Karpas-422 (cell line): Measurements from ENCODE around the gene CA5B. TPM values are rescaled to one million over a fixed set of nuclear protein-coding genes. Genes with fewer than 3 reads are reported as not detected.
"Not testable (repeated sequence)": the region's sequence is repeated elsewhere in the genome, so short reads cannot be mapped to it uniquely, and the experiment has no call there.

Experiments used
- DNase-seq: peaks from one replicate; pipeline ENCODE4 v3.0.0-alpha.2; 2015
- H2AFZ ChIP-seq: fragments of 200-600 bp; sonication (generic); 2 replicates; pipeline ENCODE4 v1.6.1; 2014; ENCODE audit warnings: antibody characterized with exemption, low read length, mixed read lengths
- H3K27ac ChIP-seq: fragments of 200-600 bp; sonication (generic); 2 replicates; pipeline ENCODE4 v1.5.1; 2014; ENCODE audit warnings: mild to moderate bottlenecking, low read length, moderate library complexity
- H3K27me3 ChIP-seq: fragments of 200-600 bp; sonication (generic); 2 replicates; pipeline ENCODE4 v1.6.1; 2014; ENCODE audit warnings: low read length, mixed read lengths
- H3K36me3 ChIP-seq: fragments of 200-600 bp; sonication (generic); 2 replicates; pipeline ENCODE4 v1.6.1; 2014; ENCODE audit warnings: low read length, mixed read lengths; ENCODE audit not compliant: insufficient read depth
- H3K4me1 ChIP-seq: fragments of 200-600 bp; sonication (generic); 2 replicates; pipeline ENCODE4 v1.6.1; 2014; ENCODE audit warnings: mild to moderate bottlenecking, low read length, mixed read lengths
- H3K4me2 ChIP-seq: fragments of 200-600 bp; sonication (generic); 2 replicates; pipeline ENCODE4 v1.6.1; 2014; ENCODE audit warnings: low read length, low read depth, mild to moderate bottlenecking; ENCODE audit not compliant: poor library complexity, severe bottlenecking
- H3K4me3 ChIP-seq: fragments of 200-600 bp; sonication (generic); 2 replicates; pipeline ENCODE4 v1.5.1; 2014; ENCODE audit warnings: mild to moderate bottlenecking, antibody characterized with exemption, low read length, mixed read lengths
- H3K79me2 ChIP-seq: fragments of 200-600 bp; sonication (generic); 2 replicates; pipeline ENCODE4 v1.6.1; 2014; ENCODE audit warnings: mild to moderate bottlenecking, low read length, mixed read lengths
- H3K9ac ChIP-seq: fragments of 200-600 bp; sonication (generic); 2 replicates; pipeline ENCODE4 v1.6.0; 2014; ENCODE audit warnings: low read length
- H3K9me2 ChIP-seq: fragments of 200-600 bp; sonication (generic), shearing (Covaris generic); replicated peaks from 2 replicates; pipeline ENCODE4 v1.6.0; 2014; ENCODE audit warnings: mild to moderate bottlenecking, low read length, moderate library complexity; ENCODE audit not compliant: insufficient read depth
- H3K9me3 ChIP-seq: fragments of 300-700, 200-600 bp; sonication (generic); 2 replicates; pipeline ENCODE4 v1.6.1; 2014; ENCODE audit warnings: low read length, mixed read lengths
- H4K20me1 ChIP-seq: fragments of 200-600 bp; sonication (generic); 2 replicates; pipeline ENCODE4 v1.6.1; 2014; ENCODE audit warnings: mild to moderate bottlenecking, antibody characterized with exemption, low read length, low read depth; ENCODE audit not compliant: insufficient read depth
- total RNA-seq: library from RNA; depleted of rRNA; stranded (reverse); fragments of >200 nt; shearing (Covaris generic); gene quantifications from 2 replicates; pipeline ENCODE4 v1.2.3, GENCODE V29; 2014; ENCODE audit warnings: low replicate concordance

CA5B gene
- total RNA-seq, 1 experiment from 2014 or later = 14.1 TPM

DNA sequence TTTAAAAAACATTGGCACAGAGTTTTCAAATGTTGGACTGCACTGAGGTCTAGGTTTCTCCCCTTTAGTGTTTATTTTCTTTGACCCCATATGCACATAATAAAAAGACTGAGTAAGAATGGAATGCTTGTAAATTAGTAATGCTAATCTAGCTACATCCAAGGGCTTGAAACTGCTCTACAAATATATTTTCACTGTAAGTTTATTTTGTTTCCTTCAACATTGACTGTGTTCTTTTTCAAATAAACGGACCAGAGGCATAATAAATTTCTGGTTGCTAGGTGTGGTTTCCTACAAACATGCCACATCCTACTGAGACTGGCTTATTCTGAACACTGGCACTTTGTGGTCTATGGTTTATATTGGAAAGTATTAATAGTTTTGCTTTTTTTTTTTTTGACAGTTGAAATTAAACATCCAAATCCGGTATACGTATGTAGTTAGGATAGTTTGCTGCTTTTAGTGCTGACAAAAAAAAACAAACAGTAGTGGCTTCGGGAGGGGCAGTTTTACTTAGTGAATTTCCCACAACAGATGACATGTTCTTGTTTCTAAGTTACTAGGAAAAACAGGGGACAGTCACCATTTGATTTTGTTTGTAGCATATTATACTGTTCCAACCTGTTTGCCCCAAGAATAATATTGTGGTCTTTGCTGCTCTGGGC lies 13.2 kb downstream of the CA5B start:
- no peaks in the 10 kb centered on the region for H4K20me1 ChIP-seq
- no peaks in the 10 kb centered on the region for H3K27me3 ChIP-seq
- H3K9me2 ChIP-seq = no peaks in the 10 kb centered on the region
- no peak overlapping the region for H2AFZ ChIP-seq
- H3K4me1 ChIP-seq = no peaks in the 10 kb centered on the region
- H3K79me2 ChIP-seq = 0 out of 2 replicates have a peak, but pooled peaks cover 4% of the 10 kb centered on the region
- H3K9ac ChIP-seq = no peak overlapping the region
- H3K4me3 ChIP-seq = no peak overlapping the region
- no peak overlapping the region for H3K4me2 ChIP-seq
- H3K36me3 ChIP-seq = no peaks in the 10 kb centered on the region
- no peaks in the 10 kb centered on the region for H3K9me3 ChIP-seq
- H3K27ac ChIP-seq = no peak overlapping the region
- DNase-seq = no peak

- Histone ChIP-seq H3K4me2 (no peak overlapping the region), H3K4me1 (peaks cover under 1% of the 10 kb centered on the region), H3K4me3 (no peak overlapping the region), H3K27me3 (no peaks in the 10 kb centered on the region), H3K9ac (no peak overlapping the region), H3K9me2 (no peaks in the 10 kb centered on the region), H3K79me2 (no peaks in the 10 kb centered on the region), H3K27ac (no peak overlapping the region), H4K20me1 (no peaks in the 10 kb centered on the region), H2AFZ (no peak overlapping the region), H3K9me3 (no peaks in the 10 kb centered on the region), H3K36me3 (no peaks in the 10 kb centered on the region)
- DNase-seq = no peak
These were observed 17.0 kb downstream of the CA5B start for GRCh38 chrX:15755091-15755490.

GRCh38 chrX:15758140-15758539 lies 20.1 kb downstream of the CA5B start:
- Histone ChIP-seq H3K9me3 (no peaks in the 10 kb centered on the region), H3K9ac (no peak overlapping the region), H3K79me2 (no peaks in the 10 kb centered on the region), H2AFZ (no peak overlapping the region), H3K4me2 (no peak overlapping the region), H3K4me3 (no peak overlapping the region), H3K9me2 (no peaks in the 10 kb centered on the region), H3K27ac (no peak overlapping the region), H3K4me1 (peaks cover 16% of the 10 kb centered on the region), H3K27me3 (no peaks in the 10 kb centered on the region), H4K20me1 (no peaks in the 10 kb centered on the region), H3K36me3 (no peaks in the 10 kb centered on the region)
- no peak for DNase-seq

- not testable (repeated sequence) for H3K9me3 ChIP-seq, H2AFZ ChIP-seq, H3K79me2 ChIP-seq, H3K9me2 ChIP-seq, H3K4me2 ChIP-seq, H4K20me1 ChIP-seq, H3K9ac ChIP-seq, H3K36me3 ChIP-seq, DNase-seq, H3K4me3 ChIP-seq, H3K27me3 ChIP-seq
- 0 out of 2 replicates have a peak overlapping the region, but pooled peaks have one; percentile 18 for H3K27ac ChIP-seq
- peaks cover 16% of the 10 kb centered on the region for H3K4me1 ChIP-seq
These were observed 21.8 kb downstream of the CA5B start for GRCh38 chrX:15759886-15760285.

GRCh38 chrX:15761564-15762191 lies 23.6 kb downstream of the CA5B start:
- no peaks in the 10 kb centered on the region for H3K27me3 ChIP-seq
- no peak overlapping the region for H3K9ac ChIP-seq
- H3K9me2 ChIP-seq = no peaks in the 10 kb centered on the region
- no peaks in the 10 kb centered on the region for H4K20me1 ChIP-seq
- H3K4me2 ChIP-seq = no peak overlapping the region
- H3K27ac ChIP-seq = no peak overlapping the region
- peak; percentile 78 for DNase-seq
- H3K36me3 ChIP-seq = no peaks in the 10 kb centered on the region
- no peaks in the 10 kb centered on the region for H3K9me3 ChIP-seq
- no peak overlapping the region for H3K4me3 ChIP-seq
- no peak overlapping the region for H2AFZ ChIP-seq
- H3K4me1 ChIP-seq = peaks cover 16% of the 10 kb centered on the region
- no peaks in the 10 kb centered on the region for H3K79me2 ChIP-seq

DNA sequence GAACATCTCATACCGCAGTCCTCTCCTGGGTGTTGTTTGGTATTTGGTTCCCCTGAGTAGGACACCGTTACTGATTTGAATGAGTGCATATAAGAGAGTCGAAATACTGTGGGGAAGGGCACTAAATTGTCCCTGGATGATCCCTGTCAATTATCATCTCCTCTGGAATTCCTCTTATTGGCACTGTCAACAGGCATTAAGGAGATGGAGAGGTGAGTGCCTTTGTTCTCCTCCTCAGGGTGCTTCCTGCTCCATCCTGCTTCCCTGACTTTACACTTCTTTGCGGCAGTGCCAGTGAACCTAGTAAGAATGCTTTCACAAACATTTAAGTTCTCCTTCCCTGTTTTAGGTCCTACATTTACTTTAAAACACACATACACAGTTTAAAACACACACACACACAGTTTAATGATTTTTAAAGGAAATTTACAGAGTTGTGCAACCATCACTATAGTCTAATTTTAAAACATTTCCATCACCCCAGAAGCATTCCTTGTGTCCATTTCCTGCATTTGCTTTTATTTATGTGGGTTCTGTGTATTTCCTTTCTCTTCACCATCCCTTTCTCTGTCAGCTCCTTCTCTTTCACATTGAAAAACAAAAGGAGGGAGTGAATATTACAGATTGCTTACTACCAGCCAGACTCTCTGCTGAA lies 31.4 kb downstream of the CA5B start:
- Histone ChIP-seq H3K9me3 (no peaks in the 10 kb centered on the region), H3K9ac (no peak overlapping the region), H3K4me1 (peaks cover 5% of the 10 kb centered on the region)

GRCh38 chrX:15781961-15782699 lies 44.1 kb downstream of the CA5B start:
- peak overlapping the region; percentile 73; the same call in 1 of the 2 replicates for H2AFZ ChIP-seq
- peak overlapping the region; percentile 66 for H3K4me2 ChIP-seq
- H3K4me3 ChIP-seq = peak overlapping the region; percentile 55; the same call in 1 of the 2 replicates
- peaks cover 17% of the 10 kb centered on the region; the same call in 1 of the 2 replicates for H3K36me3 ChIP-seq
- no peaks in the 10 kb centered on the region for H3K9me3 ChIP-seq
- H3K9ac ChIP-seq = peak overlapping the region; percentile 54
- no peaks in the 10 kb centered on the region for H3K27me3 ChIP-seq
- H3K9me2 ChIP-seq = no peaks in the 10 kb centered on the region
- DNase-seq = peak; percentile 50
- peak overlapping the region; percentile 72 for H3K27ac ChIP-seq
- no peaks in the 10 kb centered on the region for H3K79me2 ChIP-seq
- peaks cover 20% of the 10 kb centered on the region for H3K4me1 ChIP-seq
- H4K20me1 ChIP-seq = no peaks in the 10 kb centered on the region

More for the DNA sequence above, 31.4 kb downstream of the CA5B start:
- H3K27ac ChIP-seq = no peak overlapping the region
- no peak overlapping the region for H2AFZ ChIP-seq
- no peak overlapping the region for H3K4me2 ChIP-seq
- H3K79me2 ChIP-seq = no peaks in the 10 kb centered on the region
- DNase-seq = no peak
- H3K36me3 ChIP-seq = no peaks in the 10 kb centered on the region
- H4K20me1 ChIP-seq = no peaks in the 10 kb centered on the region
- H3K9me2 ChIP-seq = no peaks in the 10 kb centered on the region
- no peaks in the 10 kb centered on the region for H3K27me3 ChIP-seq
- no peak overlapping the region for H3K4me3 ChIP-seq
